HG02970 (cell line): ENCODE results near the gene PAQR7.
"Not testable (repeated sequence)": the region's sequence is repeated elsewhere in the genome, so short reads cannot be mapped to it uniquely, and the experiment has no call there.

Experiments used
- ATAC-seq: cut with Tn5 transposase; IDR thresholded peaks from one replicate; pipeline ENCODE4 v1.9.1; 2021; ENCODE audit warnings: mild to moderate bottlenecking, moderate library complexity, moderate number of reproducible peaks; ENCODE audit not compliant: unreplicated experiment, low FRiP score

Gene PAQR7

DNA sequence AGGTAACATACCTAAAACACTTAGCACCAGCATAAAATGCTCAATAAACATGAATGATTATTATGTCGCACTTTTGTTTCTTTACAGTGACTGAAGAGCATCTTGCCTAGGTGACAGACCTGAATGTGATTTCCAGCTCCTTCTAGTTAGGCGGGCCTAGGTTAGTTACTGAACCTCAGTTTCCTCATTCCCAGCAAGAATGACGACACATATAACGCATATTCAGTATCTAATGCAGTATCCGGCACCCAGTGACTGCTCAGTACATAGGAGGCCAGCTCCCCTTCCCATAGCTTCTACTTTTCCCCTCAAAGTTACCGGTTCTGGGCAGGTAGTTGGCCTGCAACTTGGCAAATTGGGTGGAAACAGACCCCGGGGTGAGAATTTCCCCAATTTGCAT lies 17.0 kb downstream of the PAQR7 start:
- ATAC-seq: no peak

DNA sequence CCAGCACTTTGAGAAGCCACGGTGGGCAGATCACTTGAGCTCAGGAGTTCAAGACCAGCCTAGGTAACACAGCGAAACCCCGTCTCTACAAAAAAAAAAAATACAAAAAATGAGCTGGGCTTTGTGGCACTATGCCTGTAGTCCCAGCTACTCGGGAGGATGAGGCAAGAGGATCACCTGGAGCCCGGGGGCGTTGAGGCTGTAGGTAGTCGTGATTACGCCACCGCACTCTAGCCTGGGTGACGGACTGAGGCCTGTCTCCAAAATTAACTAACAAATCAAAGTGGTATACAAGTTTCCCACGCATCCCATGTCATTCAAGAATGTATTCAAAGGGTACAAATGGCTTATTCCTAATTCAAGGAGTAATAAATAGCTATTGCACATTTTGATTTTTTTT lies 18.7 kb downstream of the PAQR7 start:
- no peak for ATAC-seq

DNA sequence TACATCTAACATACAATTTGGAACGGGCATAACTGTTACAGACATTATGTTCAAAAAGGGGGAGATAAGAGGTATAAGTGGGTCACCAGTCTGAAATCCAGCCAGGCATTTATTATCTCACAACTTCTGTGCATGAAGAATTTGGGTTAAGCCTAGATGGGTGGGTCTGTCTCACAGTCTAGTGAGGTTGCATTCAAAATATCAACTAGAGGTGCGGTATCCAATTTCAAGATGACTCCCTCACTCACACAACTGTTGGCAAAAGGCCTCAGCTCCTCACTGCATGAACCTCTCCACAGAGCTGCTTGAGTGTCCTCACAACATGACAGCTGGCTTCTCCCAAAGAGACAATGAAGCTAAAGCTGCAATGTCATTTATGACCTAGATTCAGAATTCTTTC lies 21.0 kb downstream of the PAQR7 start:
- ATAC-seq: no peak

DNA sequence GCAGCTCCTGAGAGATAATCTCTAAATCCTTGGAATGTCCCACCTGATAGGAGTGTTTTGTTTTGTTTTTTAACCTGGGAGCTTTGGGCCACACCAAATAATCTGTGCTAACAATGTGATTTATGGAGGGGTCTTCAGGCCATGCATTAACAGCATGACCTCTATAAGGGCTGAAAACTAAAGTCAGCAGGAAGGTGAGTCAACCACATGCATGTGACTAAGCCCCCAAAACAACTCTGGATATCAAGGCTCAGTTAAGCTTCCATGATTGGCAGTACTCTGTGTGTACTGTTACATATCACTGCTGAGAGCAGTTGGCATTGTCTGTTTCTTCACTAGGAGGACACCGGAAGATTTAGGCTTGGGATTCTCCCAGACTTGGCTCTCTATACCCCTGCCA lies 27.0 kb downstream of the PAQR7 start:
- no peak for ATAC-seq

DNA sequence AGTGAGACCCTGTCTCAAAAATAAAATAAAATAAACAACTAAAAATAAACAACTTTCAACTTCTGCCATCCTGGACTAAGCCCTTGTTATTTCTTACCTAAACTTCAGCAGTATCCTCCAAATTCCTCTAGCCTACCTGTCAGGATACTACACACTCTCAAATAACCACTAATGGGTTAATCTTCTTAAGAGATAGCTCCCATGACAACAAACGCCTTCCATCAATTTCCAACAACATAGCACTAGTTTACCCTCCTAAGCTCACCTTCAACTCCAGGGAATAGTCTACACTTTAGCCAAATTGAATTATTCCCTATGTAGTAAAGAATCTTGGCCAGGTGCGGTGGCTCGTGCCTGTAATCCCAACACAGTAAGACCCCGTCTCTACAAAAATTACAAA lies 27.6 kb downstream of the PAQR7 start:
- ATAC-seq: no peak

DNA sequence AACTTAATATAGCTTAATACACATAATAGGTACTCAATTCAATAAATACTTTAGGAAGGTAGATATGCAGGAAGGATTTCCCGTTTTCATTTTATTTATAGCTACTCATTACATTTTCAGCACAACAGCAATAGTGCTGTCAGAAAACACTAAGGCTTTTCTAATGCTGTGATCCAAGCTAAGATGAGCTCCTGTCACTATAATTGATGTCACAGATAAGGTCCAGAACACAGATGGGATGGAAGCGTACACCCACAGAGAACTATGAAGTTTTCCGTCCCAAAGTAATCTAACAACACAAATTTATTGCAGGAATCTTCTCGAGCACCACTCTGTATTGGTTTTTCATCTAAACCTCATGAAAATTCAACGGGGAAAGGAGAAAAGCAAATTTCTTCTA lies 29.8 kb downstream of the PAQR7 start:
- ATAC-seq: no peak

DNA sequence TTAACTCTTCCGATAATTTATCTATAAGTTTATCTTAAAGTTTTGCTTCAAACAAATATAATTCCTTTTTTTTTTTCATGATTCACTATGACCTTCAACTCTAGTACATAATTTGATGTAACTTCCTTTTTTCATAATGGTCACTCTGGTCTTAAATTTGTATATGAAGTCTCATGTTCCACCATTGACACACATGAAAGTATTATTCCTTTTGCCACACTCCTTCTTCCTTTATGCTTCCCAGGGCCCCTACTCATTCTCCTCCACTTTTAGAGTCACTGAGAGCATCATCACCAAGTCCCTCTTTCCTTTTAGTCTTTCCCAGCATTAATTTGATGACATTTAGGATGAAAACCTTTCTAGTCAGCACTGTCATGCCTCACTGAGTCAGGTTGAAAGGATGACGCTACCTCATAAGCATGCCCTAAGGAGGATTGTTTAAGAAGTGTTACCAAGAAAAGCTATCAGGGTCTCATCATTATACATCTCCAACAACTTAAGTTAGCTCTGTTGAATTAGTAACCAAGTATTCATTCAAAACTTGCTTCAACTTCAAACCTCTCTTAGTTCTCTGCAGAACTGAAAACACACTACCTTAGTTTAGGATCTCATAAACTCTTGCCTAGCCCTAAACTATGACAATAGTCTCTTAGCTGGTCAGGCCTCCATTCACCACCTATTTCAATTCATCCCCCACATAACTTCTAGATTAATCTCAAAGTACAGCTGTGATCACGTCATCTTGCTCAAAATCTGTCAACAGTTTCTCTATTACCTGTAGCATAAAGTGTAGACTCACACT lies 30.8 kb downstream of the PAQR7 start:
- ATAC-seq: no peak

DNA sequence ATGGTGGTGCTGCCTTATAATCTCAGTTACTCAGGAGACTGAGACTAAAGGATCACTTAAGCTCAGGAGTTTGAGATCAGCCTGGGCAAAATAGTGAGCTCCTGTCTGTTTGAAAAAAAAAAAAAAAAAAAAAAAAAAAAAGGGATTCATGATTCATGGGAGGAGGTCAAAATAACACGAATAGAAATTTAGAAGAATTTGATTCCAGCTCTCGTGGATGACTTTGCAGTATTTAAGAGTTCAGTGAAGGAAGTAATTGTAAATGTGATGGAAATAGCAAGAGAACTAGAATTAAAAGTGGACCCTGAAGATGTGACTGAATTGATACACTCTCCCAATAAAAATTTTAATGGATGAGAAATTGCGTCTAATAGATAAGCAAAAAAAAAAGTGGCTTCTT lies 32.0 kb downstream of the PAQR7 start:
- ATAC-seq: no peak

DNA sequence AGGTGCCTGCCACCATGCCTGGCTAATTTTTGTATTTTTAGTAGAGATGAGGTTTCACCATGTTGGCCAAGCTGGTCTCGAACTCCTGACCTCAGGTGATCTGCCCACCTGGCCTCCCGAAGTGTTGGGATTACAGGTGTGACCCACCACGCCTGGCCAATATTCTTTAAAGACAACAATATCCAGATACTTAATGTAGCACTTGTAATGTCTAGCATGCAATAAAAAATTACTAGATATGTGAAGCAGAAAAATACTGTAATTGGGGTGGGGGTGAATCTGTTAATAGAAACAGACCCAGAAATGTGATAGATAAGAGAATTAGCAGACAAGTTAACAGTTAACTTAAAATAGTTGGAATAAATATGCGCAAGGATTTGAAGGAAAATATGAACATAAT lies 35.7 kb downstream of the PAQR7 start:
- ATAC-seq: not testable (repeated sequence)

DNA sequence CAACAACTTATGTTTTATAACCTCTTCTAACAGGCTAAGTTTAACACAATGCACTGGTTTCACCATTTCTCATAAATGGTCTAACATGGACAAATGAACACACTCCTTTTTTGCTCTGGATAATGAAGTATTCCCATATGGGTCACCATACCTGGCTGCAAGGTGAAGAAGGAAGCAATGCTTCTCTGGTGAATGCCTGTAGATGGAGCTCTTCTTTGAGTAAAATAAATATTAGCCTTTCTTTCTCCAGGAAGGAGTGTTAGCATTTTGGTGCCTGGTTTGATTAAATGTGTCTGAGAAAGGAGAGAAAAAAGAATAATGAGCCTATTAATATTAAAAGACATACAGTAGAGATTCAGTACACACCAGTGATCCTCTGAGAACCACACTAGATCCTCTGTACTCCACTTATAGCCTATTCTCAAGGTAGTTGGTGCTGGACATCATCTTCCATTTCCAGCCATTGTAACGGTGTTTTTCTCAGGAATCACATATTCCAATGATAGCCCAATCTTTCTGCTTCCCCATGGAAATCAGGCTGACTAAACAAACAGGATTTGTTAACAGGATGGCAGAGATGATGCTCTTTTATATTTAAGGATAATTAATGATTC lies 38.1 kb downstream of the PAQR7 start:
- no peak for ATAC-seq

DNA sequence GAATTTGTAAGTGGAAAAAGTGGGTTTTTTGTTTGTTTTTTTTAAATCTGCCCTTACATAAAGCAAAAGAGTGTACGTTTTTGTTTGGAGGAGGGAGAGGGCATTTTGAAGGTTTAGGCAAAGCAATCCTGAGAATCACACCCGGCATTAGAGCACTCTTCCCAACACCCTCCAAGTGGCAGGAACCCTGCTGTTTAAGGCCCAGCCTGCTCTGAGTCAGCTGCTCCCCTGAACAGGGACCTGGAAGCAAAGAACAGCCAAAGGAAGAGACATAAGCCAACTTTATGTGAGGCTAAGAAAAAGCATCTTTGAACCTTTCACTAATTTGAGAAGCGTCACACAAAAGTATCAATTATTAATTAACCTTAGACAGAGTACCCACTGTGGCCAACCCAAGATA lies 38.8 kb downstream of the PAQR7 start:
- no peak for ATAC-seq

DNA sequence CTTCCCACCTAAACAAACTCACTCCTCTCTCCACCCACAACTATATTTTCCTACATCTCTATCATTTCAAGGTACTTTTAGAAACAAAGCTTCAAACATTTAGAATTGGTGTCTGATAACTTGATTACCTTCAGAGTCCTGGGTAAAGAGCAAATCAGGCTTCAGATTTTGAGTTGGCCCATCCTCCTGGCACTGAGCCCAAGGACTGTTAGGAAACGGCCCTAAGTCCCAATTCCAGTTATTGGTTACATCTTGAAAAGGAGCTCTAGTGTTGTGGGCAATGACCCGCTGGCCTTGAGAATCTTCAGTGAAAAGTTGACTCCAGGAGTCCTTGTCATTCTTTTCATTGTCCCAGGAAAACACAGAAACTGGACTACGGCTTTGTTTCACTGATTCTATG lies 40.6 kb downstream of the PAQR7 start:
- no peak for ATAC-seq

DNA sequence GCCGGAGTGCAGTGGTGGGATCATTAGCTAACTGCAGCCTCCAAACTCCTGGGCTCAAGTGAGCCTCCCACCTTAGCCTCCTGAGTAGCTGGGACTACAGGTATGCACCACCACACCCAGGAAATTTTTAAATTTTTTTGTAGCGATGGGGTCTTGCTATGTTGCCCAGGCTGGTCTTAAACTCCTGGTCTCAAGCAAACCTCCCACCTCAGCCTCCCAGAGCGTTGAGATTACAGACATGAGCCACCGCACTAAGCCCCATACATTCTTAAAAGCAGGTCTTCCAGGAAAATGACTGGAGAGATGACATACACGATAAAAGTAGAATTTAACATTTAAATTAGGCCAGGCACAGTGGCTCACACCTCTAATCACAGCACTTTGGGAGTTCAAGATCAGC lies 42.4 kb downstream of the PAQR7 start:
- no peak for ATAC-seq

DNA sequence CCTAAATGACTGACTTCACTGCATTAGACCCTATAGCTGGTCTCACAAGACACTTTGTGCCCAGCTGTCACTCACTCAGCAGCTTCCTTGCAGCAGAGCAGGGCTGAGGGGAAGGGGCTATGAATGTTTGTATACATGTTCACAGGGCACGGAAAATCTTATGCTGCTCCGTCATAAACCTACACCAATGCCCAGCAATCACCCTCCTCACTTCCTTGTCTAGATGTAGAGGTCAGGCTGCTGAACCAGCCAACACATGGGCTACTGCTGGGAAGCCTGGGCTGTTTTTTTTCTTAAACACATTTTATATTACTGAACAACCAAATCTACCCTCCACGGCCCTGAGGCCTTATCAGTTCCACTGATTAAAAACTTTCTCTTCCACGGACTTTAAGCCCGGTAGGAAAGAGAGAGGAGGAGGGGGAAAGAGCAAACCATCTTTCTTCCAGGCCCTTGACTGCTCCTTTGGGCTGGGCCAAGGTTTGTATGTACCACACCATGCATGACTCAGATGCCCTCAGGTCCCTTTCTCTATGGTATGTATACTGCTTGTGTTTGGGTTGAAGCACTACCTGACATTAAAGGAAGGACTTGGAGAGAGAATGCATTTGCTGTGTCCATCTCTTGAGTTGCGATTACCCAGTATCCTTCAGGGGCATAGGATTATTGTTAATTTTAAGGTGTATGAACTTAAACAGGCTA lies 43.0 kb downstream of the PAQR7 start:
- no peak for ATAC-seq

DNA sequence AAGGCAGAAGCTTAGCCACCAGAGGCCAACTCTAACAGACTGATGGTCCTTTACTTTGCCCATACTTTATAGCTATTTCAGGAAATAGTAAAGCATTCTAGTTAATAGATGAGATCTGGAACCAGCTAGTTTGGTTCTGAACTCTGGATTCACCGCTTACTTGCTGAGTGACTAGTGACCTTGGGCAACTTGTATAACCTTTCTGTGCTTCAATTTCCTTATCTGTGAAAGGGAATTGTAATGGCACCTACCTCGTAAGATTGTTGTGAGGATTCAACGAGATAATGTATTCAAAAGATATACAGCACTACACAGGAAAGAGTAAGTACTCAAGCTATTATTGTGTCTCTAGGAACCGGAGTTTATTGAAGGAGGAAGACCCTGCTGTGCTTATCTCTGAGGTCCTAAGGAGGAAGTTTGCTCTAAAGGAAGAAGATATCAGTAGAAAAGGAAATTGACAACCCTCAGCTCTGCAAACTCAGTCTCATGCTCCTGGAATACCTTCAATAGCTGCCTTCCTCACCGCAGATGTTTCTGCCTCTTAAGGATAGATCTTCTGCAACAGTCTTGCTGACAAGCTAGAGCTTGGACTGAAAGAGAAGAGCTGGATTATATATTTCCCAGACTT lies 43.8 kb downstream of the PAQR7 start:
- no peak for ATAC-seq

DNA sequence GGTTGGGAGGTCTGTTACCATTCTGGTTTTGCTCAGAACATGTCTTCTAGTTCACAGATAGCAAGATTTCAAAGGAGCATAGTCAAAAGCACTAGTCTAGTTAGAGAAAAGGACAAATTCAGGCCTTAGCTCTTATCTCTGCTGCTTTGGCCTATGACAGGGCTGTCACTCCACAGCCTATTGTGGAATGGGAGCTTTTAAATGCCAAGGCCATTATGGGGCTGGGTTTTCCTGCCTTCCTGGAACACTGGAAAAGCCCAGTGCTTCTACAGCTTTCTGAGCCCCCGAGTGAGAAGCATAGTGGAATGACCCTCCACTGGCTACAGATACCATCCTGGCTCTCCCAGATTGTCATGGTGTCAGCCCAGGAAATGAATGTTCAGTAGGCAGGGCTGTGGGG lies 46.5 kb downstream of the PAQR7 start:
- no peak for ATAC-seq

DNA sequence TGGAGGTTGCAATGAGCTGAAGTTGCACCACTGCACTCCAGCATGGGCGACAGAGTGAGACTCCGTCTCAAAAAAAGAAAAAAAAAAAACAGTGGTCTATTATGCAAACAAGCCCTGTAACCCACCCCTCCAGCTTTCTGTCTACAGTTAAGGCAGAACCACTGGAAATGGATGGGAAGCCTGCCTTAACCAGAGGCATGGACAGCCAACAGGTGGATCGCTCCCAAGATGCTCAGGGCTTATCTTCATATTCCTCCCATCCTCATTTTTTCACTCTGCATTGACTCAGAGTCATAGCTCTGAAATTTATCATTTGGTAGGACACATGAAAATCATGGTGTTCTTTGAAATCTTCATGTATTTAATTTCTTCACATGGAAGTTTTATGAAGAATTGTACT lies 47.0 kb downstream of the PAQR7 start:
- ATAC-seq: no peak

DNA sequence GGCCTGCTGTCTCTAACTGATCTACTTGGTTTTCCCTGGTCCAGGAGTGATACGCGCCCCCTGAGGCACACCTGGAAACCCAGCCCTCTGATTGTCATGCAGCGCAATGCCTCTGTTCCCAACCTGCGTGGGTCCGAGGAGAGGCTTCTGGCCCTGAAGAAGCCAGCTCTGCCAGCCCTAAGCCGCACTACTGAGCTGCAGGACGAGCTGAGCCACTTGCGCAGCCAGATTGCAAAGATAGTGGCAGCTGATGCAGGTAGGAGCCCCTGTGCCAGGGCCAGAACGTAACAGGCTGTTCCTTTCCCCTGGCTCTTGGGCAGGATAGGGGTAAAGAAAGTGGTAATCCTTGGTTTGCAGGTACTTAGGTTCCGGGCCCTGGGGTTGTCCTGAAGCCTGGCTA lies 48.9 kb downstream of the PAQR7 start:
- ATAC-seq: no peak

DNA sequence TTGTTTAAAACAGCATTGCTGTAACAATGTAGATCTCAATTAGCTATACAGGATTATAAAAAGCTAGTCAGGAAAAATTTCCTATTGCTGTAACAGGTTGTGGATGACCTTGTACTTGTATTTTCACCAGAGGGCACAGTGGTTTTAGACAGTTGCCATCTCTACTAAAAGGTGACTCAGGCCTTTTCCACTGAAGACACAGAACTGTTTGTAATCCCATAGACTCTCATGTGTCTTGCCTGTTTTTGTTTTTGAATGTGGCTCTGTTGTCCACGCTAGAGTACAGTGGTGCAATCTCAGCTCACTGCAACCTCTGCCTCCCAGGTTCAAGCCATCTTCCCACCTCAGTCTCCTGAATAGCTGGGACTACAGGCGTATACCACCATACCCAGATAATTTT lies 49.9 kb downstream of the PAQR7 start:
- no peak for ATAC-seq

DNA sequence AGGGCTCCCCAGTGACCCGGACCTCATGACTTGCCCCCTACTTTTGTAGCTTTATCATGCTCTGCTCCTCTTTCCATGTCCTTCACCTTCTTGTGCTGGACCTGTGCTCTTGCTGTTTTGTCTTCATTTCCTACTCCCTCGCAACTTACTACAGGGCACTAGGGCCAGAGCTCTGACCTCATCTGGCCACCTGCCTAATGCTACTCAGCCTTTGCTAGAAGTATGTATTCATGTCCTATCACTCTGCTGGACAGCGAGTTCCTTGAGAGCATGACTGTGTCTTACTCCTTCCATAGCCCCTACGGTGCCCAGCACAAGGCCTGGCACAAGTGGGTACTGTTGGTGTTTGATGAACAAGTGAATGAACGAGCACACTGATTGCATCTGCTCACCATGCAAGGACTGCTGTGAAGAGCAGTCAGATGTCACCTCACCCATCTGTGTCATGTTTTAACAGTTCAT lies 53.8 kb downstream of the PAQR7 start:
- ATAC-seq: no peak

DNA sequence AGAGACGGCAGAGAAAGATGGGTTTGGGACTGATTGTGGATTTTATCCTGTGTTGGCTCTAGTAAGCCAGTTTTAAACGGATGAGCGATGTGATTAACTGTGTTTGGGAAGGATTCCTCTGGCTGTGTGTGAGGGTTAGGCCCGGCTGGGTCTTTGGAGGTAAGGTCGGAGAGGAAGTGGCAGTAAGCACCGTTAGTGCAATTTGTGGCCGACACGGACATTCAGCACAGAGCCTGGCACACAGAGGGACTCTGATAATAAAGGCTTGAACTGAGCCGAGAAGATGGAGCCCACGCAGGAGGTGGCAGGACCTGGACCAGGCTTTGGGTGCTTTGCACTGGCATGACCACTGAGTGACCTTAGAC lies 54.4 kb downstream of the PAQR7 start:
- no peak for ATAC-seq
